H1 (cell line): ENCODE data around the gene SLC8B1. TPM values are rescaled to one million over a fixed set of nuclear protein-coding genes. Genes with fewer than 3 reads are reported as not detected.

ENCODE experiments used
- CTCF ChIA-PET: fragments of 300-600 bp; sonication (Branson Sonifier 250); formaldehyde crosslinking; loops from one replicate; lab custom pipeline; 2021; ENCODE audit not compliant: partially characterized antibody; lab: Charles Lee
- POLR2A ChIA-PET: fragments of 300-600 bp; sonication (Branson Sonifier 250); formaldehyde crosslinking; loops from one replicate; lab custom pipeline; 2021; ENCODE audit warnings: inconsistent platforms; ENCODE audit not compliant: partially characterized antibody; lab: Charles Lee
- DNase-seq, 2 experiments: peaks; one replicate each; pipeline versions ENCODE4 v3.0.0 to v3.0.0-alpha.2; 2010 to 2022; ENCODE audit warnings: low spot score in 2 of 2, low read depth in 1 of 2, mixed read lengths in 1 of 2
- FAIRE-seq: peaks from 2 replicates; lab custom pipeline; 2011; peaks lifted over from hg19 to GRCh38; lab: Jason Lieb, UNC
- H2AFZ ChIP-seq: 2 replicates; pipeline ENCODE4 v1.8.1; 2012; ENCODE audit warnings: low read length, inconsistent platforms
- H2AK5ac ChIP-seq: 2 replicates; pipeline ENCODE4 v1.6.1; 2013; ENCODE audit warnings: low read depth, low read length
- H2BK120ac ChIP-seq: replicated peaks from 2 replicates; pipeline ENCODE3; 2013; ENCODE audit warnings: low read depth, low read length, inconsistent platforms
- H2BK12ac ChIP-seq: 2 replicates; pipeline ENCODE4 v1.6.1; 2013; ENCODE audit warnings: low read depth, low read length
- H2BK15ac ChIP-seq: 2 replicates; pipeline ENCODE4 v1.6.1; 2013; ENCODE audit warnings: low read length
- H2BK20ac ChIP-seq: 2 replicates; pipeline ENCODE4 v1.6.1; 2013; ENCODE audit warnings: low read length
- H2BK5ac ChIP-seq: 2 replicates; pipeline ENCODE4 v1.6.1; 2013; ENCODE audit warnings: low read depth, low read length
- H3K14ac ChIP-seq: 2 replicates; pipeline ENCODE4 v1.6.1; 2013; ENCODE audit warnings: inconsistent platforms; ENCODE audit not compliant: insufficient read length
- H3K18ac ChIP-seq: 2 replicates; pipeline ENCODE4 v1.6.1; 2013; ENCODE audit warnings: low read length; ENCODE audit errors: extremely low read depth
- H3K23ac ChIP-seq: 2 replicates; pipeline ENCODE4 v1.6.1; 2013; ENCODE audit warnings: inconsistent platforms; ENCODE audit not compliant: insufficient read length
- H3K23me2 ChIP-seq: 2 replicates; pipeline ENCODE4 v1.6.1; 2013; ENCODE audit warnings: low read depth, low read length
- H3K27ac ChIP-seq: 2 replicates; pipeline ENCODE4 v1.6.1; 2011; ENCODE audit warnings: low read depth, low read length, inconsistent platforms
- H3K27me3 ChIP-seq, 4 experiments: replicated peaks in 1 of 4; 1 replicate in 1 of 4; 2 replicates in 3 of 4; pipeline versions ENCODE4 v1.6.1 to v1.8.1; 2011 to 2013; ENCODE audit warnings: low read length in 3 of 4, mild to moderate bottlenecking in 3 of 4, inconsistent platforms in 2 of 4, mixed read lengths in 2 of 4, moderate library complexity in 1 of 4; ENCODE audit not compliant: control insufficient read depth in 3 of 4, insufficient read depth in 3 of 4; ENCODE audit errors: extremely low read depth in 1 of 4
- H3K36me3 ChIP-seq, 4 experiments: 2 replicates each; pipeline versions ENCODE4 v1.6.1 to v1.8.1; 2011 to 2013; ENCODE audit warnings: mild to moderate bottlenecking in 4 of 4, low read length in 3 of 4, moderate library complexity in 2 of 4, control low read depth in 1 of 4, inconsistent platforms in 1 of 4; ENCODE audit not compliant: insufficient read depth in 4 of 4, control insufficient read depth in 2 of 4
- H3K4ac ChIP-seq: replicated peaks from 2 replicates; pipeline ENCODE3; 2013; ENCODE audit warnings: low read length, low read depth, mixed read lengths, inconsistent platforms; ENCODE audit not compliant: insufficient read length
- H3K4me1 ChIP-seq, 4 experiments: replicated peaks in 1 of 4; 1 replicate in 1 of 4; 2 replicates in 3 of 4; pipeline versions ENCODE4 v1.6.1 to v1.8.1; 2011 to 2013; ENCODE audit warnings: low read length in 3 of 4, inconsistent platforms in 2 of 4, mixed read lengths in 1 of 4; ENCODE audit not compliant: insufficient read depth in 4 of 4, control insufficient read depth in 3 of 4
- H3K4me2 ChIP-seq, 2 experiments: 2 replicates each; pipeline versions ENCODE4 v1.6.1 to v1.8.1; 2011 to 2013; ENCODE audit warnings: low read depth in 2 of 2, low read length in 2 of 2, control low read depth in 1 of 2, inconsistent platforms in 1 of 2, mild to moderate bottlenecking in 1 of 2; ENCODE audit not compliant: insufficient read depth in 1 of 2
- H3K4me3 ChIP-seq, 4 experiments: fragments of 200-600, 300-600 bp in 1 of 4; sonication (generic), shearing (Covaris generic), sonication (Bioruptor Twin) in 1 of 4; 2 replicates each; pipeline versions ENCODE4 v1.5.1 to v1.8.1; 2011 to 2016; ENCODE audit warnings: low read length in 4 of 4, low read depth in 3 of 4, control low read depth in 2 of 4, inconsistent platforms in 2 of 4, mild to moderate bottlenecking in 2 of 4, mixed read lengths in 1 of 4, moderate library complexity in 1 of 4; ENCODE audit not compliant: insufficient read depth in 2 of 4; ENCODE audit errors: extremely low read depth in 1 of 4
- H3K56ac ChIP-seq: replicated peaks from 2 replicates; pipeline ENCODE3; 2013; ENCODE audit warnings: low read depth, mild to moderate bottlenecking, mixed read lengths, low read length, inconsistent platforms; ENCODE audit not compliant: insufficient read length
- H3K79me1 ChIP-seq: 2 replicates; pipeline ENCODE4 v1.6.1; 2013; ENCODE audit warnings: low read depth, low read length, control low read depth
- H3K79me2 ChIP-seq, 2 experiments: 2 replicates each; pipeline versions ENCODE4 v1.6.1 to v1.8.1; 2012 to 2013; ENCODE audit warnings: low read length in 2 of 2, mild to moderate bottlenecking in 2 of 2, inconsistent platforms in 1 of 2; ENCODE audit not compliant: insufficient read depth in 2 of 2, control insufficient read depth in 1 of 2
- H3K9ac ChIP-seq, 4 experiments: replicated peaks in 1 of 4; 1 replicate in 1 of 4; 2 replicates in 3 of 4; pipeline versions ENCODE4 v1.6.1 to v1.8.1; 2011 to 2013; ENCODE audit warnings: low read depth in 3 of 4, low read length in 3 of 4, control low read depth in 2 of 4, mild to moderate bottlenecking in 2 of 4, moderate library complexity in 2 of 4, inconsistent platforms in 1 of 4; ENCODE audit errors: extremely low read depth in 1 of 4
- H3K9me3 ChIP-seq, 2 experiments: 2 replicates each; pipeline versions ENCODE4 v1.6.1 to v1.8.1; 2012 to 2013; ENCODE audit warnings: mild to moderate bottlenecking in 2 of 2, moderate library complexity in 2 of 2, control low read depth in 1 of 2, inconsistent platforms in 1 of 2, low read depth in 1 of 2, low read length in 1 of 2, mixed read lengths in 1 of 2; ENCODE audit not compliant: insufficient read depth in 2 of 2
- H4K20me1 ChIP-seq, 2 experiments: replicated peaks in 1 of 2; 2 replicates each; pipeline versions ENCODE3 to v1.8.1; 2011 to 2013; ENCODE audit warnings: inconsistent platforms in 2 of 2, low read length in 2 of 2, mild to moderate bottlenecking in 1 of 2; ENCODE audit not compliant: insufficient read depth in 2 of 2, control insufficient read depth in 1 of 2
- H4K5ac ChIP-seq: 2 replicates; pipeline ENCODE4 v1.6.1; 2013; ENCODE audit warnings: low read length, low read depth, mixed read lengths, inconsistent platforms; ENCODE audit not compliant: insufficient read length
- H4K8ac ChIP-seq: 2 replicates; pipeline ENCODE4 v1.8.0; 2013; ENCODE audit warnings: mild to moderate bottlenecking, moderate library complexity, low read length, inconsistent platforms; ENCODE audit not compliant: insufficient read depth; ENCODE audit errors: extremely low read depth
- H4K91ac ChIP-seq: replicated peaks from 2 replicates; pipeline ENCODE3; 2013; ENCODE audit warnings: low read length, mixed read lengths, inconsistent platforms; ENCODE audit not compliant: insufficient read length
- CBX8 ChIP-seq: fragments of 300-800, 300-1000 bp; sonication (generic); IDR thresholded peaks from 2 replicates; pipeline ENCODE4 v1.7.1; 2016; ENCODE audit warnings: low read depth, low read length, borderline replicate concordance
- CHD2 ChIP-seq: IDR thresholded peaks from 2 replicates; pipeline ENCODE4 v1.6.1; 2012; ENCODE audit warnings: low read length, improper control_type of control experiment
- CREB1 ChIP-seq: IDR thresholded peaks from 2 replicates; pipeline ENCODE4 v1.6.1; 2012; ENCODE audit warnings: inconsistent platforms
- CTBP2 ChIP-seq: IDR thresholded peaks from 2 replicates; pipeline ENCODE4 v1.7.0; 2011; ENCODE audit warnings: borderline replicate concordance, mild to moderate bottlenecking, moderate library complexity, mixed read lengths, low read length; ENCODE audit not compliant: insufficient read depth, insufficient read length
- CTCF ChIP-seq, 3 experiments: IDR thresholded peaks; 1 replicate in 2 of 3; 2 replicates in 1 of 3; pipeline versions ENCODE4 v1.5.1 to v1.6.1; 2011; ENCODE audit warnings: low read length in 3 of 3, mild to moderate bottlenecking in 3 of 3, inconsistent platforms in 2 of 3, low read depth in 1 of 3, moderate library complexity in 1 of 3; ENCODE audit not compliant: insufficient read depth in 1 of 3; ENCODE audit errors: control extremely low read depth in 1 of 3
- FOSL1 ChIP-seq: IDR thresholded peaks from 2 replicates; pipeline ENCODE4 v1.6.1; 2011; ENCODE audit warnings: mild to moderate bottlenecking, low read depth, low read length, moderate library complexity; ENCODE audit not compliant: insufficient read depth
- JUND ChIP-seq: IDR thresholded peaks from 2 replicates; pipeline ENCODE4 v1.6.1; 2011; ENCODE audit warnings: mild to moderate bottlenecking, improper control_type of control experiment, low read length
- POU5F1 ChIP-seq: IDR thresholded peaks from 2 replicates; pipeline ENCODE4 v1.6.1; 2011; ENCODE audit warnings: low read depth, mild to moderate bottlenecking, low read length, moderate library complexity
- SAP30 ChIP-seq: fragments of 300-600 bp; sonication (generic); IDR thresholded peaks from 2 replicates; pipeline ENCODE4 v1.7.1; 2012; ENCODE audit warnings: low read length, moderate library complexity, mild to moderate bottlenecking, inconsistent platforms; ENCODE audit not compliant: insufficient read depth, insufficient replicate concordance
- SIX5 ChIP-seq: IDR thresholded peaks from 2 replicates; pipeline ENCODE4 v1.6.1; 2011; ENCODE audit warnings: mild to moderate bottlenecking, low read depth, low read length
- SP1 ChIP-seq: IDR thresholded peaks from 2 replicates; pipeline ENCODE4 v1.6.1; 2011; ENCODE audit warnings: low read depth, low read length
- TAF1 ChIP-seq: IDR thresholded peaks from 2 replicates; pipeline ENCODE4 v1.6.1; 2011; ENCODE audit warnings: mild to moderate bottlenecking, low read depth, low read length
- TCF12 ChIP-seq: IDR thresholded peaks from 2 replicates; pipeline ENCODE4 v1.6.1; 2011; ENCODE audit warnings: low read depth, mild to moderate bottlenecking, low read length
- WGBS, 2 experiments: shearing (Covaris generic) in 1 of 2; methylation state at CpG; one replicate each; pipeline versions ENCODE4 v1.1.6 to v1.1.7; 2013 to 2015; ENCODE audit warnings: low lambda C conversion rate in 2 of 2, mixed read lengths in 2 of 2, inconsistent platforms in 1 of 2, low coverage in 1 of 2, missing lambda C conversion rate in 1 of 2; ENCODE audit not compliant: insufficient replicate concordance in 2 of 2, insufficient coverage in 1 of 2, insufficient read length in 1 of 2; ENCODE audit errors: extremely low coverage in 1 of 2, missing lambda C conversion rate in 1 of 2; 5-methylcytosine and 5-hydroxymethylcytosine counted together
- polyA plus RNA-seq, 7 experiments: library from polyadenylated mRNA; depleted of rRNA in 3 of 7; stranded (reverse) in 5 of 7; unstranded in 2 of 7; fragments of >200 nt in 5 of 7; fragments of 200-250 nt in 2 of 7; gene quantifications; 1 replicate in 5 of 7; 2 replicates in 1 of 7; 4 replicates in 1 of 7; pipeline versions ENCODE4 v1.2.1 to v1.2.3, GENCODE V29; 2011 to 2013; ENCODE audit warnings: missing spikeins in 2 of 7, mixed read lengths in 2 of 7
- total RNA-seq: library from RNA; stranded (reverse); fragmentation: NEBNext Ultra II Directional; extraction: Animal tissue kit (Norgen Biotek cat#: 25700); gene quantifications from 2 replicates; pipeline ENCODE4 v1.2.1, GENCODE V29; 2021

The SLC8B1 gene
- total and polyA plus RNA-seq, 2 of the 8 experiments (the other 6 are each of a cell fraction or from before 2014, with no cell fraction given): 11.2 to 19.1 TPM

GRCh38 chr12:113289361-113289760, 45.5 kb downstream of the SLC8B1 start:
- H2BK15ac ChIP-seq: no peak overlapping the region
- H3K79me2 ChIP-seq: no peaks in the 10 kb centered on the region
- no peak for FAIRE-seq
- no peak overlapping the region for H3K56ac ChIP-seq
- H3K4ac ChIP-seq: no peak overlapping the region
- no peak overlapping the region for H2BK20ac ChIP-seq
- H4K5ac ChIP-seq: no peak overlapping the region
- H3K14ac ChIP-seq: no peak overlapping the region
- no peak overlapping the region for H2AFZ ChIP-seq
- no peaks in the 10 kb centered on the region for H4K20me1 ChIP-seq
- H3K4me2 ChIP-seq: no peak overlapping the region
- no peak overlapping the region for H2BK12ac ChIP-seq
- WGBS, 2 experiments: 100% methylated on average over 2 of the region's 2 CpGs; no CpG with 5 or more reads in 1 of the 2 experiments
- no peak overlapping the region for H3K23ac ChIP-seq
- no peak overlapping the region for H3K9ac ChIP-seq
- ChIA-PET CTCF (interaction anchor here (1.0 to 1.3 kb wide), 2 partner anchors 28 to 43 kb away, joined by 3 to 4 read pairs; no protein-coding TSS in a partner anchor), POLR2A (interaction anchor here (0.9 to 3.9 kb wide), 3 partner anchors 8 to 84 kb away, joined by 3 to 20 read pairs (median 3); partner anchors contain the start of gene TPCN1)
- no peak for DNase-seq
- H3K4me3 ChIP-seq: no peak overlapping the region
- H3K23me2 ChIP-seq: no peaks in the 10 kb centered on the region
- no peak overlapping the region for H2BK5ac ChIP-seq
- H4K91ac ChIP-seq: no peak overlapping the region
- no peak overlapping the region for H3K27ac ChIP-seq
- no peaks in the 10 kb centered on the region for H3K27me3 ChIP-seq
- no peak overlapping the region for H2BK120ac ChIP-seq
- H3K9me3 ChIP-seq: no peaks in the 10 kb centered on the region
- no peak overlapping the region for H4K8ac ChIP-seq
- no peak overlapping the region for H3K18ac ChIP-seq
- no peaks in the 10 kb centered on the region for H3K4me1 ChIP-seq
- H3K36me3 ChIP-seq: peaks cover 0 to 3% (median 0%) of the 10 kb centered on the region in 4 experiments; a peak in 2 of 8 replicates
- no peaks in the 10 kb centered on the region for H3K79me1 ChIP-seq
- H2AK5ac ChIP-seq: no peak overlapping the region
- TF ChIP-seq TAF1 (no peak), SIX5 (no peak), CBX8 (no peak), TCF12 (no peak), SAP30 (no peak), FOSL1 (no peak), POU5F1 (no peak), CTBP2 (no peak), SP1 (no peak), CREB1 (no peak), CTCF (IDR thresholded peaks at IDR 0.05; ENCODE audit: control extremely low read depth in 1 of 3, insufficient read depth in 1 of 3, low read depth in 1 of 3, low read length in 3 of 3) (no peak), CHD2 (no peak), JUND (no peak)
